ENCODE data around the gene ORAI3.

GRCh38 chr16:30982548-30983288, 33.9 kb downstream of the ORAI3 start:
- TF ChIP-seq POLR2A (IDR thresholded peaks at IDR 0.05; ENCODE audit: low read length): no peak
- TF ChIP-seq CHD4 (IDR thresholded peaks at IDR 0.05; ENCODE audit: borderline replicate concordance): no peak
